Sigmoid colon (tissue), 7 donors: ENCODE data around the gene TCF7L1. TPM values are rescaled to one million over a fixed set of nuclear protein-coding genes. Genes with fewer than 3 reads are reported as not detected.

Source experiments
- DNase-seq: peaks from one replicate; pipeline ENCODE4 v3.0.0-alpha.2; 2019
- H3K27ac ChIP-seq, 4 donors: fragments of 200-600 bp; sonication (generic); one replicate each; pipeline ENCODE4 v1.5.1; 2016 to 2019; ENCODE audit warnings: mild to moderate bottlenecking in 1 of 4
- H3K27me3 ChIP-seq, 3 donors: fragments of 200-600 bp; sonication (generic); one replicate each; pipeline ENCODE4 v1.5.1; 2019; ENCODE audit warnings: mild to moderate bottlenecking in 1 of 3
- H3K36me3 ChIP-seq, 4 donors: fragments of 200-600 bp; sonication (generic); one replicate each; pipeline ENCODE4 v1.5.1; 2016 to 2019
- H3K4me1 ChIP-seq, 4 donors: fragments of 200-600 bp; sonication (generic); one replicate each; pipeline ENCODE4 v1.5.1; 2017 to 2019
- H3K4me3 ChIP-seq, 4 donors: fragments of 200-600 bp; sonication (generic); one replicate each; pipeline ENCODE4 v1.5.1; 2017 to 2019; ENCODE audit warnings: mild to moderate bottlenecking in 2 of 4, moderate library complexity in 1 of 4
- H3K9me3 ChIP-seq, 4 donors: fragments of 200-600 bp in 3 of 4; sonication (generic) in 3 of 4; one replicate each; pipeline versions ENCODE4 v1.5.1 to v1.6.1; 2013 to 2019
- EP300 ChIP-seq, 4 donors: sonication (generic); formaldehyde crosslinking; IDR thresholded peaks; one replicate each; pipeline ENCODE4 v1.6.1; 2017; ENCODE audit warnings: antibody characterized with exemption in 4 of 4
- POLR2A ChIP-seq, 2 donors: fragments of 450-650 bp; IDR thresholded peaks; one replicate each; pipeline ENCODE4 v1.6.1; 2016; ENCODE audit warnings: antibody characterized with exemption in 2 of 2, mild to moderate bottlenecking in 2 of 2, moderate library complexity in 2 of 2
- POLR2AphosphoS5 ChIP-seq, 4 donors: sonication (generic); formaldehyde crosslinking; IDR thresholded peaks; one replicate each; pipeline ENCODE4 v1.6.1; 2017; ENCODE audit warnings: antibody characterized with exemption in 4 of 4
- WGBS, 2 donors: extraction: QIAGEN DNeasy Blood & Tissue Kit; methylation state at CpG; one replicate each; pipeline ENCODE4 v1.1.7; 2013; 5-methylcytosine and 5-hydroxymethylcytosine counted together
- intact Hi-C: fragments of 100-400 bp; cut with DNase I; formaldehyde crosslinking; loops from one replicate; pipeline ENCODE4 v1.15.1; 2023
- polyA plus RNA-seq, 3 donors: library from polyadenylated mRNA; stranded (reverse); fragments of 200-250 nt; gene quantifications; one replicate each; pipeline ENCODE4 v1.2.3, GENCODE V29; 2013
- total RNA-seq, 4 donors: library from RNA; depleted of rRNA; stranded (reverse); fragments of >200 nt; gene quantifications; one replicate each; pipeline ENCODE4 v1.1.0, GENCODE V29; 2016
- TF ChIP-seq, protein P1 (sequence below), 4 experiments: fragments of 450-650 bp in 3 of 4; fragments of 200-600 bp in 1 of 4; IDR thresholded peaks; one replicate each; pipeline ENCODE4 v1.5.1; 2016 to 2019; ENCODE audit warnings: antibody characterized with exemption in 4 of 4, mild to moderate bottlenecking in 3 of 4, moderate library complexity in 2 of 4
- donor health status: healthy with polysubstance abuse.
- donor health status: Bipolar disorder and iron deficiency.
- donor health status: healthy.

TCF7L1 gene
- total and polyA plus RNA-seq, 7 donors, result 1.2 to 15.2 (median 4.0) TPM

DNA sequence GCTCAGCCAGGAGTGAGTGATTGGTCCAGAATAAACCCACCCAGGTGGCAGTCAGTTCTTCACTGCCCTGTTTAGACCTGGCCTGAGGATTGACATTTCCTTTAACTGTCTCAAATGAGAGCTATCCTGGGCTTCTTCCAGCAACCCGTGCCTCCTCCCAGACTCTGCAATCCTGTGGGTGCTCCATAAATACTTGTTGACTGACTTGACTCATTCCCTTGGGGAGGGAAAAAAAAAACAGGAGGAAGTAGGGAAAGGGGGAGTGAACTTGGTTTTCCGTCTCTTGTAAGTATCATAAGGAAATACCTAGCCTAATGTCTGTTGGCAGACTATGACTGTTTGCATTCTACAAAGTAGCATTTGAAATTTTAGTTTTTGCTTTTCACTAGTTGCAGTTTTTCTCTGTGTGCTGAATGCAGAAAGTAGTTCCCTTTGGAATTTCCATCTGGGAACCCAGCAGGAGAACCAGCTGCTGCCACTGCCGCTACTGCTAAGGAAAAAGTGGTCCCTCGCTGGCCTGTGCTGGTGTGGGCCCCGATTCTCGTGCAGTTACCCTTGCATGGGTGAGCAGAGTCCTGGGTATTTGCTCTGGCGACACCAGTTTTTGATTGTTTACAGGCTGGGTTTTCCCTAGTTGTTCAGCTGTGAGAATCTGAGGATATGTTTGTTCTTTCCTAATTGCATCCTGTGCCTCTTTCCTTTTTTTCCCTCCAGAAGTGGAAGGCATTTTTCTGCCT, 115.7 kb downstream of the TCF7L1 start:
- no peak for DNase-seq
- no peak for TF ChIP-seq EP300 (IDR thresholded peaks at IDR 0.05)
- TF ChIP-seq POLR2A (IDR thresholded peaks at IDR 0.05), result no peak
- TF ChIP-seq POLR2AphosphoS5 (IDR thresholded peaks at IDR 0.05), result no peak
- TF ChIP-seq, protein P1, sequence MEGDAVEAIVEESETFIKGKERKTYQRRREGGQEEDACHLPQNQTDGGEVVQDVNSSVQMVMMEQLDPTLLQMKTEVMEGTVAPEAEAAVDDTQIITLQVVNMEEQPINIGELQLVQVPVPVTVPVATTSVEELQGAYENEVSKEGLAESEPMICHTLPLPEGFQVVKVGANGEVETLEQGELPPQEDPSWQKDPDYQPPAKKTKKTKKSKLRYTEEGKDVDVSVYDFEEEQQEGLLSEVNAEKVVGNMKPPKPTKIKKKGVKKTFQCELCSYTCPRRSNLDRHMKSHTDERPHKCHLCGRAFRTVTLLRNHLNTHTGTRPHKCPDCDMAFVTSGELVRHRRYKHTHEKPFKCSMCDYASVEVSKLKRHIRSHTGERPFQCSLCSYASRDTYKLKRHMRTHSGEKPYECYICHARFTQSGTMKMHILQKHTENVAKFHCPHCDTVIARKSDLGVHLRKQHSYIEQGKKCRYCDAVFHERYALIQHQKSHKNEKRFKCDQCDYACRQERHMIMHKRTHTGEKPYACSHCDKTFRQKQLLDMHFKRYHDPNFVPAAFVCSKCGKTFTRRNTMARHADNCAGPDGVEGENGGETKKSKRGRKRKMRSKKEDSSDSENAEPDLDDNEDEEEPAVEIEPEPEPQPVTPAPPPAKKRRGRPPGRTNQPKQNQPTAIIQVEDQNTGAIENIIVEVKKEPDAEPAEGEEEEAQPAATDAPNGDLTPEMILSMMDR (IDR thresholded peaks at IDR 0.05), result no peak
- H3K9me3 ChIP-seq, result no peaks in the 10 kb centered on the region
- 27 to 57% methylated on average over 7 of the region's 7 CpGs for WGBS, 2 donors
- H3K27me3 ChIP-seq, result no peaks in the 10 kb centered on the region
- no peak overlapping the region for H3K4me3 ChIP-seq
- peaks cover 0 to 39% (median 29%) of the 10 kb centered on the region in 4 donors for H3K4me1 ChIP-seq
- H3K27ac ChIP-seq, result peak overlapping the region in 3 of 4 donors; percentile 17 to 53 (median 49)
- intact Hi-C loops, result no loop called here
- no peaks in the 10 kb centered on the region for H3K36me3 ChIP-seq

DNA sequence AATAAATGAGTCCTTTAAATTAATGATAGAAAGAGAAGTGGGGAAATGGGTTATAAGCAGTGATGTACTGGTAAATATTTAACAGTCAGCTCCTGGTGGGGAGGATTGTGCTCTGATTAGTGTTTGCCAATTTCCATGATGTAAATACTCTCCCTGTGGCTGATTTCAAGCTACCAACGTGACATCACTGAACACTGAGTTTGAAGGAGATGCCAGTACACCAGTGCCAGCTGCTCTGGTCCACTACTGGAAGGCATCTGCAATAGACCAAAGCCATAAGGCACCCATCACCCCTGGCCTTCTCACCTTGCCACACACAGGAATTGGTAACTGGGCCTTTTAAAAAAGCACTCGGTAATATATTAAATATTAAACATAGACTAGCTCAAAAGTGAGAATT, 116.9 kb downstream of the TCF7L1 start:
- no peak for TF ChIP-seq EP300 (IDR thresholded peaks at IDR 0.05)
- no peak for TF ChIP-seq POLR2AphosphoS5 (IDR thresholded peaks at IDR 0.05)
- no peak for TF ChIP-seq POLR2A (IDR thresholded peaks at IDR 0.05)
- TF ChIP-seq, protein P1 (IDR thresholded peaks at IDR 0.05), result no peak
- intact Hi-C loops, result no loop called here
- WGBS, 2 donors, result 34 to 66% methylated on average over 2 of the region's 2 CpGs
- Histone ChIP-seq H3K27ac (no peak overlapping the region), H3K27me3 (no peaks in the 10 kb centered on the region), H3K36me3 (no peaks in the 10 kb centered on the region), H3K4me3 (no peak overlapping the region), H3K4me1 (peaks cover 0 to 39% (median 28%) of the 10 kb centered on the region in 4 donors), H3K9me3 (no peaks in the 10 kb centered on the region)
- DNase-seq, result peak; percentile 40

DNA sequence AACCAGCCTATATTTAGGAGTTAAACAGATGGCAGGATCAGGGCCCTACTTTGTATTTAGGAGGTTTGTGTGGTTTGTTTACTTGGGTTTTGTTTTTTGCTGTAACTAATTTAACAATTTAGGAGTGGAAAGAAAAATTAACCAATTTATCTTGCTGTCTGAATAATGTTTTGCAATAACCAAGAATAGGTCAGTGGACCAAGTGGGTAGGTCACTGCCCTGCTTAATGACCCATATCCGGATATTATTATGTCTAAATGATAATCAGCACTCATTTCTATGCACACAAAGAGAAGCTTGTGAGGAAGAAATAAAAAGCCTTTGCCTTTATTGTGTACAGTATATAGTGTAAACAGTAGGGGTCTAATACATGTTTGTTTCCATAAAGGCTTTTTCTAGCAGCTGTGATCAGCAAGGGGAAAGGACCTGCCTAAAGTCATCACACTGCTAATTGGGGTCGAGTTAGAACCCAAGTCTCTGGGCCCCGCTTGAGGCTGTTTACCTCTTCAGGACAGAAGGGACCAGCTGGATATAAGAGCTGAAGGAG, 118.0 kb downstream of the TCF7L1 start:
- 73 to 74% methylated on average over 3 of the region's 3 CpGs for WGBS, 2 donors
- Histone ChIP-seq H3K36me3 (no peaks in the 10 kb centered on the region), H3K9me3 (no peaks in the 10 kb centered on the region), H3K4me1 (peaks cover 0 to 43% (median 39%) of the 10 kb centered on the region in 4 donors), H3K27ac (no peak overlapping the region), H3K4me3 (no peak overlapping the region), H3K27me3 (no peaks in the 10 kb centered on the region)
- intact Hi-C loops, result no loop called here
- no peak for TF ChIP-seq POLR2AphosphoS5 (IDR thresholded peaks at IDR 0.05)
- no peak for TF ChIP-seq EP300 (IDR thresholded peaks at IDR 0.05)
- no peak for TF ChIP-seq POLR2A (IDR thresholded peaks at IDR 0.05)
- TF ChIP-seq, protein P1 (IDR thresholded peaks at IDR 0.05), result no peak
- no peak for DNase-seq

DNA sequence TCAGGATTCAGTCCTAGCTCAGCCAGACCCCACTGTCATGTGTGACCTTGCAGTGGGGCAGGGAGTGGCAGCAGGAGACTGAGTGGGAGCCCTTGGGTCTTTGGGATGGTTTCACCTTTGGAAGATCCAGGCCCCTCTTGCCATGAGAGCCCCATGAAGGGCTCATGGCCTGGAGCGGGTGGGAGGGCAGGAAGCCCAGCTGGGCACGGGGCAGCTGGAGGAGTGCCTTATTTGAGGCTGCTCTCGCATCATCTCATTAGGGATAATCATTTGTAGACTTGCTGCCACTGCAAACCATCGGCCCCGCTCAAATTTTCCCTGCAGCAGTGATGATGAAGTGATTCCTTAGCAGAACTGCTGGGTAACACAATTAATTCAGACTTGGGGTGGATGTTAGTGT, 120.7 kb downstream of the TCF7L1 start:
- H3K27me3 ChIP-seq, result no peaks in the 10 kb centered on the region
- intact Hi-C loops, result no loop called here
- peaks cover 0 to 58% (median 42%) of the 10 kb centered on the region in 4 donors for H3K4me1 ChIP-seq
- H3K9me3 ChIP-seq, result no peaks in the 10 kb centered on the region
- 72 to 73% methylated on average over 5 of the region's 5 CpGs for WGBS, 2 donors
- H3K4me3 ChIP-seq, result no peak overlapping the region
- TF ChIP-seq POLR2AphosphoS5 (IDR thresholded peaks at IDR 0.05), result no peak
- no peak for TF ChIP-seq EP300 (IDR thresholded peaks at IDR 0.05)
- no peak for TF ChIP-seq POLR2A (IDR thresholded peaks at IDR 0.05)
- TF ChIP-seq, protein P1 (IDR thresholded peaks at IDR 0.05), result no peak
- no peak overlapping the region for H3K27ac ChIP-seq
- H3K36me3 ChIP-seq, result no peaks in the 10 kb centered on the region
- DNase-seq, result no peak
